LNCaP clone FGC (cell line): ENCODE measurements around the gene SPRY4.
"Not testable (repeated sequence)": the region's sequence is repeated elsewhere in the genome, so short reads cannot be mapped to it uniquely, and the experiment has no call there.

Source experiments
- DNase-seq: peaks from one replicate; pipeline ENCODE4 v3.0.0-alpha.2; 2011; ENCODE audit warnings: low read depth
- H3K4me3 ChIP-seq: 2 replicates; pipeline ENCODE4 v1.5.1; 2011; ENCODE audit warnings: mild to moderate bottlenecking, low read depth, low read length, control low read depth
- TF ChIP-seq, protein P1 (sequence below): IDR thresholded peaks from 2 replicates; pipeline ENCODE4 v1.5.1; 2012; ENCODE audit warnings: mild to moderate bottlenecking; ENCODE audit not compliant: control insufficient read depth, insufficient read depth; ENCODE audit errors: extremely low read depth

SPRY4 gene

DNA sequence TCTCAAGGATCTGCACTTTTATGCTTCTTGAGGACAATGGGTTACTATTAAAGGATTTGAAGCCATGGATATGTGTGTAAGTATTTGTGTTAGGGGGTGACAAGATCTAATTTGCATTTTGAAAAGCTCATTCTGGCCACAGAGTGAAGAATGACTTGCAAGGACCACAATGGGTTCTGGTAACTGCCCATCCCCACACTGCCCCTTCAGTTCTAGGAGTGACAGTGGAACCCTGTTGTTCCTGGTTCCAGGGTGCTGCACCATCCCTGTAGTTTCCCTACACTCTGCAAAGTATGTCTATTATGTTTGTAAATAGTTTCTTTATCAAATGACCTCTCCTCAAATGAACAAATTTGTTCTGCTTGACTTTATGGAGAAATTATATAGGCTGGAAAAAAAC lies 9.7 kb upstream of the SPRY4 start:
- TF ChIP-seq, protein P1, sequence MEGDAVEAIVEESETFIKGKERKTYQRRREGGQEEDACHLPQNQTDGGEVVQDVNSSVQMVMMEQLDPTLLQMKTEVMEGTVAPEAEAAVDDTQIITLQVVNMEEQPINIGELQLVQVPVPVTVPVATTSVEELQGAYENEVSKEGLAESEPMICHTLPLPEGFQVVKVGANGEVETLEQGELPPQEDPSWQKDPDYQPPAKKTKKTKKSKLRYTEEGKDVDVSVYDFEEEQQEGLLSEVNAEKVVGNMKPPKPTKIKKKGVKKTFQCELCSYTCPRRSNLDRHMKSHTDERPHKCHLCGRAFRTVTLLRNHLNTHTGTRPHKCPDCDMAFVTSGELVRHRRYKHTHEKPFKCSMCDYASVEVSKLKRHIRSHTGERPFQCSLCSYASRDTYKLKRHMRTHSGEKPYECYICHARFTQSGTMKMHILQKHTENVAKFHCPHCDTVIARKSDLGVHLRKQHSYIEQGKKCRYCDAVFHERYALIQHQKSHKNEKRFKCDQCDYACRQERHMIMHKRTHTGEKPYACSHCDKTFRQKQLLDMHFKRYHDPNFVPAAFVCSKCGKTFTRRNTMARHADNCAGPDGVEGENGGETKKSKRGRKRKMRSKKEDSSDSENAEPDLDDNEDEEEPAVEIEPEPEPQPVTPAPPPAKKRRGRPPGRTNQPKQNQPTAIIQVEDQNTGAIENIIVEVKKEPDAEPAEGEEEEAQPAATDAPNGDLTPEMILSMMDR = no peak

DNA sequence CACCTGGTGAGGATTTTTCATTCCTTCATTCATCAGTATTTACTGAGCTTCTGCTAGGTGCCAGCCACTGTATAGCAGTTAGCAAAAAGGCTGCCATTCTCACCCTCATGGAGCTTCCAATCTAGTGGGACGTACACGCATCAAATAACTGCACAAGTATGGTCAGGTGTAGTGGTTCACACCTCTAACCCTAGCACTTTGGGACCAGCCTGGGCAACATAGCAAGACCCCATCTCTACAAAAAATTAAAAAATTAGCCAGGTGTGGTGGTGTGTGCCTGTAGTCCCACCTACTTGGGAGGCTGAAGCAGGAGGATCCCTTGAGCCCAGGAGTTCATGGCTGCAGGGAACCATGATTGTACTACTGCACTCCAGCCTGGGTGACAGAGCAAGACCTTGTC lies 8.9 kb upstream of the SPRY4 start:
- not testable (repeated sequence) for H3K4me3 ChIP-seq, DNase-seq

More for the DNA sequence above, 9.7 kb upstream of the SPRY4 start:
- DNase-seq = no peak
- H3K4me3 ChIP-seq = no peak overlapping the region

DNA sequence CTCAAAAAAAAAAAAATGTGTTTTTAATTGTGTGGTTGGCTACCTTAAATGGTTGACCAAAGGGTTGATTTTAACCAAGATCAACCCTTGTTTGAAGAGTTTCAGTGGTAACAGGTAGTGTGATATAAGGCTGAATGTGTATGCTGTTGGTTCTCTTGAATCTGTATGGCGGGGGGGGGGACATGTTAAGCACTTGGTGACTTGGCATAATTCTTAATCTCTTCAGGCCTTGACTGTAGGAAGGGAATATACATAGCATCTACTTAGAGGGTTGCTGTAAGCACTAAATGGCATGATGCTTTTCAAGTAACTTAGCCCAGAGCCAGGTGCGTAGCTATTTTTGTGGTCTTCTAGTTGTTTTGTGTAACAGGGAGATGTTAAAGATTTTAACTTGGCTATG lies 5.6 kb upstream of the SPRY4 start:
- no peak overlapping the region for H3K4me3 ChIP-seq
- no peak for DNase-seq
- TF ChIP-seq, protein P1 = no peak

DNA sequence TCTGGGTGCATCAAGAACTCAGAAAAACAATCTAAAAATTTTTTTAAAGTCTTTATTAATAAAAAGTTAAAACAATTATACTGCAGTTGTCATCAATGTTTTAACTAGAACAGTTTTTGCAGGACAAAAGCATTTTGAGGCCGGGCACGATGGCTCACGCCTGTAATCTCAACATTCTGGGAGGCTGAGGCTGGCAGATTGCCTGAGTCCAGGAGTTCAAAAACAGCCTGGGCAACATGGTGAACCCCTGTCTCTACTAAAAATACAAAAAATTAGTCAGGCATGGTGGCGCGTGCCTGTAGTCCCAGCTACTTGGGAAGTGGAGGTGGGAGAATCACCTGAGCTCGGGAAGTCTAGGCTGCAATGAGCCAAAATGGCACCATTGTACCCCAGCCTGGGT lies 5.2 kb upstream of the SPRY4 start:
- no peak for DNase-seq
- no peak overlapping the region for H3K4me3 ChIP-seq
- TF ChIP-seq, protein P1 = no peak

DNA sequence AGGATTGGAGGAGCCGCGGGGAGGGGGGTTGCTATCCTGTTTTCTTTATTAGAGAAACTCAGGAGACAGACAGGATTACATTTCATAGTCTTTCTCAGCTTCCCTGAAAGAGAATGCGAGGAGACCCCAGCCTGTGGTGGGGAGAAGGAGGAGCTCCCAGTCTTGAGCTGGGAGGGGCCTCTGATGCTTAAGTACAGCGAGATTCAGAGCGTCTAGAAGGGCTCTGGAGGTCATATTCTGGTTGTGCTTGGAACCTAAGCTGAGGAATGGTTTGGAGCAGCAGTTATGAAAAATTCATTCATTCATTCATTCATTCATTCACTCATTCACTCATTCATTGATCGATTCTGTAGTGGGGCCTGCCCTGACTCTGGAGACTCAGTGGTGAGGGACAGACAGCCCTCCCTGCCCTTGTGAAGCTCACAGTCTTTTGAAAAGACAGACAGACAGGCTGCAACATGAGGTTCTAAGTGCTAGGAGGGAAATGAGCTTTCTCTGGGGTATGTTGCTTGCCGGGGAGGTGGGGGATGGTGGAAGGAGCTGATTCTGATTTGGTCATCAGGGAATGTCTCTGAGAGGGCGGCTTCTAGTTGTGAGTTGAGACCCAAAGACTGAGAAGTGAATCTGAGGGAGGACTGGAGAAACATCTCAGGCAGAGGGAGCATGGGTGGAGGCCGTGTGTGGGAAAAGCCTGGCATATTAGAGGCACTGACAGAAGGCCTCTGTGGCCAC lies 2.5 kb upstream of the SPRY4 start:
- H3K4me3 ChIP-seq = no peak overlapping the region
- TF ChIP-seq, protein P1 = no peak
- no peak for DNase-seq

DNA sequence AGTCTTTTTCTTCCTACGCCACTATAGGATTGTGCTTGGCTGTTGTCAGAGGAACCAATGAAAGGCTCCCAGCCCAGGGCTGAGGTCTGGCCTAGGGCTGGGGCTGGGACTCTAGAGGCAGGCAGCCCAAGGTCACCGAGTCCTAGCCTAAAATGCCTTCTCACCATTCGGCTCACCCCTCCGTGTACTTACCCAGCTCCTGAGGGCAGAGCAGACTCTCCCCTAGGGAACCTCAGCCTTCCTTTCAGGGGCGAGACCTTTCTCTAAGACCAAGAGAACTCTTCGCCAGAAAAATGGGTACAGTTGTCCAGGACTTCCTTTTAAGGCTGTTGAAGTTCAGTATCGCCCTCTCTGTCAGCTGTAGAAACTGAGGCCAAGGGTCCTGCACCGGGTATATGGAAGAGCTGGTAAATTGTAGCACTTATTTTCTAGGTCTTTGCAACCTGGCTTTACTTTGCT lies 1.7 kb upstream of the SPRY4 start:
- DNase-seq = no peak
- TF ChIP-seq, protein P1 = no peak
- no peak overlapping the region for H3K4me3 ChIP-seq

DNA sequence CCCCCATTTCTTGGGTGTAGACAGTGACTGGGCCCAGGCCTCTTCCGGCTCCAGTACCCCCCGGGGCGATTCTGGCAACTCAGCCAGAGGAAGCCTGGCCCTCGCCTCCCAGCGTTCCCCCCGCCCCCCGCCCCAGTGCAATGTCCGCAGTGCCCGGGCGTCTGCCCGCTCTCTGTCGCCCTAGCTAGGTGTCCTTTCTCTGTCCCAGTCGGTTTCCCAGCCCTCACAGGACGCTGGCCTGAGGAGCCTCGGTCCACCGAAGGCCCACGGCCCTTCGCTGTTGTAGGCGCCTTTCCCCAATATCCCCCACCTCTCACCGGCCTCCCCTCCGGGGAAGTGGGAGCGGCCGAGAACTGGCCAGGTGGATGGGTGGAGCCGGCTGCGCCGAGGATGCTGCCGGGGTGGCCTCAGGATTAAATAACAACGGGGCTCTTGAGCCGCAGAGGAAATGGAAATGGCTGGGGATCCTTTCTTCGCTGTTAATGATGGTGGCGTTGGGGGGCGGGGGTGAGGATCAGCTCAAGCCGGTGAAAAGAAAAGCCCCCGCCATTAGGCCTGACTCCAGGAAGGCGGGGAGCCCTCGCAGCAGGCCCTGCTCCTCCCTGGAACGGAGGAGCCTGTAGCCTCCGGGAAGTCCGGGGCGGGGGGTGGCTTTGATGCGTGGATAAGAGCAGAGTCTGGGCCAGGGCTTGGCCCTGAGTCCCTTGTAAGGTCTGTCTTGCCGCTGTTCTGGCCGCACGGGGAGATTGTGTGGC lies 1.1 kb upstream of the SPRY4 start:
- no peak overlapping the region for H3K4me3 ChIP-seq
- TF ChIP-seq, protein P1 = no peak
- DNase-seq = no peak
